SK-N-SH (cell line): ENCODE measurements around the gene BCAS3.

Experiments
- EZH2phosphoT487 ChIP-seq: fragments of 200-600 bp; sonication (generic); IDR thresholded peaks from 2 replicates; pipeline ENCODE4 v1.6.1; 2017; ENCODE audit warnings: low read depth, mixed run types, mild to moderate bottlenecking, antibody characterized with exemption, moderate library complexity, borderline replicate concordance
- TCF12 ChIP-seq: IDR thresholded peaks from 2 replicates; pipeline ENCODE4 v1.4.0; 2012
- USF2 ChIP-seq: fragments of 150-350 bp; IDR thresholded peaks from 2 replicates; pipeline ENCODE4 v1.6.1; 2017; ENCODE audit warnings: antibody characterized with exemption, low read length, low read depth, borderline replicate concordance

- TF ChIP-seq EZH2phosphoT487 (no peak), TCF12 (no peak), USF2 (no peak)
These were observed 677.5 kb downstream of the BCAS3 start for GRCh38 chr17:61354895-61355874.
